Uterus (tissue), 4 donors: ENCODE data around the gene ZNF823. TPM values are rescaled to one million over a fixed set of nuclear protein-coding genes. Genes with fewer than 3 reads are reported as not detected.
"Not testable (repeated sequence)": the region's sequence is repeated elsewhere in the genome, so short reads cannot be mapped to it uniquely, and the experiment has no call there.

Experiments
- DNase-seq, 2 donors: peaks; one replicate each; pipeline ENCODE4 v3.0.0-alpha.2; 2019 to 2020
- H3K27ac ChIP-seq, 2 donors: fragments of 200-600 bp; sonication (generic); 1 replicate in 1 of 2; 2 replicates in 1 of 2; pipeline ENCODE4 v1.5.1; 2016 to 2018
- H3K27me3 ChIP-seq, 2 donors: fragments of 200-600 bp; sonication (generic); one replicate each; pipeline ENCODE4 v1.5.1; 2018 to 2019; ENCODE audit warnings: control low read depth in 1 of 2
- H3K36me3 ChIP-seq, 2 donors: fragments of 200-600 bp; sonication (generic); one replicate each; pipeline ENCODE4 v1.5.1; 2019; ENCODE audit warnings: control low read depth in 1 of 2
- H3K4me1 ChIP-seq, 2 donors: fragments of 200-600 bp; sonication (generic); one replicate each; pipeline ENCODE4 v1.5.1; 2018 to 2019; ENCODE audit warnings: control low read depth in 1 of 2
- H3K4me3 ChIP-seq, 2 donors: fragments of 200-600 bp; sonication (generic); 1 replicate in 1 of 2; 2 replicates in 1 of 2; pipeline ENCODE4 v1.5.1; 2018 to 2019; ENCODE audit warnings: mild to moderate bottlenecking in 1 of 2
- H3K9me3 ChIP-seq, 2 donors: fragments of 200-600 bp; sonication (generic); one replicate each; pipeline ENCODE4 v1.5.1; 2019; ENCODE audit warnings: control low read depth in 1 of 2
- CTCF ChIP-seq, 4 experiments: fragments of 200-600 bp in 2 of 4; fragments of 450-650 bp in 2 of 4; sonication (generic) in 2 of 4; IDR thresholded peaks; one replicate each; pipeline ENCODE4 v1.5.1; 2016 to 2019; ENCODE audit warnings: antibody characterized with exemption in 4 of 4, mild to moderate bottlenecking in 2 of 4, moderate library complexity in 1 of 4
- POLR2A ChIP-seq, 2 donors: fragments of 450-650 bp; IDR thresholded peaks; one replicate each; pipeline ENCODE4 v1.6.1; 2016; ENCODE audit warnings: antibody characterized with exemption in 2 of 2, mild to moderate bottlenecking in 1 of 2, moderate library complexity in 1 of 2
- intact Hi-C: fragments of 100-400 bp; cut with DNase I; formaldehyde crosslinking; loops from one replicate; pipeline ENCODE4 v1.15.1; 2023; ENCODE audit warnings: low total_unique reads
- total RNA-seq, 4 donors: library from RNA; depleted of rRNA in 3 of 4; stranded (reverse); fragments of >200 nt in 3 of 4; gene quantifications; one replicate each; pipeline versions ENCODE4 v1.1.0 to v1.2.4, GENCODE V29; 2014 to 2023
- donor health status: DM: yes; HTN: yes; CAD: no.

The ZNF823 gene
- total RNA-seq, 4 donors from 2014 or later = 3.2 to 24.1 (median 20.0) TPM

- H3K9me3 ChIP-seq = peaks cover 0 to 6% of the 10 kb centered on the region in 2 donors
- TF ChIP-seq POLR2A (IDR thresholded peaks at IDR 0.05) = no peak
- DNase-seq = no peak
These were observed 58.0 kb downstream of the ZNF823 start for GRCh38 chr19:11680689-11681302.

GRCh38 chr19:11678504-11678903 lies 60.2 kb downstream of the ZNF823 start:
- intact Hi-C loops = no loop called here
- H3K27me3 ChIP-seq = no peaks in the 10 kb centered on the region
- no peak for DNase-seq
- H3K9me3 ChIP-seq = peaks cover 0 to 6% of the 10 kb centered on the region in 2 donors
- H3K36me3 ChIP-seq = no peaks in the 10 kb centered on the region
- H3K27ac ChIP-seq = no peak overlapping the region
- H3K4me3 ChIP-seq = no peak overlapping the region
- TF ChIP-seq CTCF (IDR thresholded peaks at IDR 0.05) = no peak
- no peak for TF ChIP-seq POLR2A (IDR thresholded peaks at IDR 0.05)
- H3K4me1 ChIP-seq = no peaks in the 10 kb centered on the region

More at GRCh38 chr19:11680689-11681302, 58.0 kb downstream of the ZNF823 start:
- H3K27ac ChIP-seq = no peak overlapping the region
- no peaks in the 10 kb centered on the region for H3K36me3 ChIP-seq
- no peak overlapping the region for H3K4me3 ChIP-seq
- H3K27me3 ChIP-seq = no peaks in the 10 kb centered on the region
- H3K4me1 ChIP-seq = no peaks in the 10 kb centered on the region
- intact Hi-C loops = no loop called here

- H3K4me1 ChIP-seq, H3K36me3 ChIP-seq, H3K9me3 ChIP-seq, DNase-seq, H3K27ac ChIP-seq, intact Hi-C loops, H3K27me3 ChIP-seq, H3K4me3 ChIP-seq: not testable (repeated sequence)
These were observed 61.8 kb downstream of the ZNF823 start for GRCh38 chr19:11676661-11677600.

- H3K27me3 ChIP-seq = no peaks in the 10 kb centered on the region
- H3K27ac ChIP-seq = no peak overlapping the region
- H3K36me3 ChIP-seq = no peaks in the 10 kb centered on the region
- no peak for TF ChIP-seq CTCF (IDR thresholded peaks at IDR 0.05)
- no peak for TF ChIP-seq POLR2A (IDR thresholded peaks at IDR 0.05)
- no peak overlapping the region for H3K4me3 ChIP-seq
- no peaks in the 10 kb centered on the region for H3K4me1 ChIP-seq
- intact Hi-C loops = no loop called here
- no peak for DNase-seq
- no peaks in the 10 kb centered on the region for H3K9me3 ChIP-seq
These were observed 63.2 kb downstream of the ZNF823 start for GRCh38 chr19:11675569-11675968.

- Histone ChIP-seq H3K4me3 (peak overlapping the region; percentile 26 to 32), H3K27ac (peak overlapping the region in 1 of 2 donors; percentile 2), H3K4me1 (no peaks in the 10 kb centered on the region), H3K27me3 (no peaks in the 10 kb centered on the region), H3K9me3 (no peaks in the 10 kb centered on the region), H3K36me3 (no peaks in the 10 kb centered on the region)
- intact Hi-C loops = no loop called here
- TF ChIP-seq POLR2A (IDR thresholded peaks at IDR 0.05) = no peak
- no peak for TF ChIP-seq CTCF (IDR thresholded peaks at IDR 0.05)
- no peak for DNase-seq
These were observed 64.7 kb downstream of the ZNF823 start for GRCh38 chr19:11674067-11674492.

- H3K9me3 ChIP-seq = no peaks in the 10 kb centered on the region
- intact Hi-C loops = no loop called here
- peak overlapping the region in 1 of 2 donors; percentile 2 for H3K27ac ChIP-seq
- H3K27me3 ChIP-seq = no peaks in the 10 kb centered on the region
- H3K36me3 ChIP-seq = no peaks in the 10 kb centered on the region
- TF ChIP-seq CTCF (IDR thresholded peaks at IDR 0.05) (peak; percentile 56 to 80 (median 68)), POLR2A (IDR thresholded peaks at IDR 0.05) (no peak)
- no peaks in the 10 kb centered on the region for H3K4me1 ChIP-seq
- peak; percentile 39 to 53 for DNase-seq
- peak overlapping the region; percentile 26 to 32 for H3K4me3 ChIP-seq
These were observed 65.1 kb downstream of the ZNF823 start for GRCh38 chr19:11673608-11674041.
